ENCODE data around the gene LNX2.

Gene LNX2

GRCh38 chr13:27504868-27505194, 115.5 kb downstream of the LNX2 start:
- no peak for DNase-seq (ENCODE audit: low read depth in 2 of 2)

GRCh38 chr13:27504128-27504867, 116.0 kb downstream of the LNX2 start:
- DNase-seq (ENCODE audit: low read depth in 2 of 2) = no peak

GRCh38 chr13:27500806-27501534, 119.4 kb downstream of the LNX2 start:
- DNase-seq (ENCODE audit: low read depth in 2 of 2) = no peak

- no peak for DNase-seq (ENCODE audit: low read depth in 2 of 2)
Observed at GRCh38 chr13:27497563-27498230, 122.6 kb downstream of the LNX2 start.

- no peak for DNase-seq (ENCODE audit: low read depth in 2 of 2)
Observed at GRCh38 chr13:27496536-27497273, 123.6 kb downstream of the LNX2 start.

- no peak for DNase-seq (ENCODE audit: low read depth in 2 of 2)
Observed at GRCh38 chr13:27496006-27496405, 124.3 kb downstream of the LNX2 start.
